ENCODE data around the gene CIAO2B.

The CIAO2B gene

GRCh38 chr16:66919569-66920298 lies 14.5 kb downstream of the CIAO2B start:
- DNase-seq, result no peak

DNA sequence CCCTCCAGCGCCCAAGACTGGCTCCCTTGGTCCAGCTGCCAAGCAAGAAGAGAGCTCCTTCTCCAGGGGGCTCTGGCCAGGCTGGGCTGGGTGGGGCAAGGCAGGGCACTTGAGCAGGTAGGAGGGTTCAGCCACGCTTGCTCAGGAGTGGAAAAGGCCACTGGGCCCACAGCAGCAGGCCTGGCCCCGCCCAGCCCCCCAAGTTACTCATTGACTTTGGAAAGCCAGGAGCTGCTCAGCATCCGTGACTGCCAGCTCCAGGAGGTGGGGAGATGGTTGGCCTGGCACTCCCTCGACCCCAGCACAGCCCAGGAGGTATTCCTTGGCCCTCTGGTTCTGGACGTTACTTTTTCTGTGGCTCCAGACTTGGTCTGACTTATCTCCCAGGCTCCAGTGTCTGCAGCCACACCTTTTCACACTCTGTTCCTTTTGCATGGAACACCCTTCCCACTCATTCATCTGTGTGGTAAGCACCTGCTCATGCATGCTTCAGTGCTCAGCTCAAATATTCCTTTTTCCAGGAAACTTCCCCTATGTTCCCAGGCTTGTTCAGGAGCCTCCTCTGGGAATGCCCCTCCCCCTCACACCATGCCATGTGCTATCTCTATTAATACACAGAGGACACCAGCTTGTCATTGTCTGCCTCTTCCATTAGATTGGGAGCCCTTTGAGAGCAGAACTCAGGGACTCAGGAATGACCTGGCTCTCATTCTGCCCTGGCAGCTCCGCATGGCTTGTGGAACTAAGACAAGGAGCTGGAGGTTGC lies 15.2 kb downstream of the CIAO2B start, which contains the start of gene CDH16:
TSS of gene CDH16 (minus strand) at position 83 of the 766 bp plus-strand sequence. CDS start 820 bp downstream, outside the sequence.
- DNase-seq, result no peak

- DNase-seq, result no peak
Observed at GRCh38 chr16:66918355-66918754, 15.8 kb downstream of the CIAO2B start.

DNA sequence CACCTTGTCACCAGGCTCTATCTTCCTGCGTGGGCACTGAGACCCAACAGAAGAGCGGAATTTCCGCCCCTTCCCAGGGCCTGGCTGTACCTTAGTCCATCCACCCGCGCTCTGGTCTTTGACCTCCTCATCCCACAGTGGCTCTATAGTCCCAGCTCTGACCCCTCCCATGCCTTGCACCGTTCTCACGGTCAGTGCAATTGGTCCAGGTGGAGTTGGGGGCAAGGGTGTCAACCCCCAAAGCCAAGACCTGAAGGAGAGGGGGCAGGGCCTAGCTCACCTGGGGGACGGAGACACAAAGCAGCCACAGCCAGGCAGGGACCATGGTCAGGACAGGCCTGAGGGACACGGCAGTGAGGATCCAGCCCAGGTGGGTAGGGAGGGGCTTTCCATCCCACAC lies 16.5 kb downstream of the CIAO2B start:
- DNase-seq, result no peak

GRCh38 chr16:66916518-66916917 lies 17.7 kb downstream of the CIAO2B start:
- DNase-seq, result no peak

GRCh38 chr16:66915041-66915440 lies 19.2 kb downstream of the CIAO2B start:
- DNase-seq, result no peak

DNA sequence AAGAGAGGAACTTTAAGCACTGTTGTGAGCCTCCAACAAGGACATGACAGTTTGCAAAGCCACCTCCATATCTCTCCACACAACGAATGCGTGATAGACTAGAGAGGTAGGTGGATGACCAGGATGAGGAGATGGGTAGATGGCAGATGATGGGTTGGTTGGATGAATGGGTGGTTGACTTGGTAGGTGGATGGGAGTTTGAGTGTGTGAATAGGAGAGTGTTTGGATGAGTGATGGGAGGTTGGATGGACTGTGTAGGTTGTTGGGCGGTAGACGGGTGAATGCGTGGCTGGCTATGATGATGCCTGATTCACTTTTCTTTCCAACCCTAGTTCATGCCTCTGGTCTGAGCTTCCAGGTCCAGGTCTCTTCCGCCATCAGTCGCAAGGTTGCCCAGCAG lies 19.7 kb downstream of the CIAO2B start:
- no peak for DNase-seq

- DNase-seq, result no peak
Observed at GRCh38 chr16:66913711-66914110, 20.5 kb downstream of the CIAO2B start.

- no peak for DNase-seq
Observed at GRCh38 chr16:66913081-66913480, 21.1 kb downstream of the CIAO2B start.

DNA sequence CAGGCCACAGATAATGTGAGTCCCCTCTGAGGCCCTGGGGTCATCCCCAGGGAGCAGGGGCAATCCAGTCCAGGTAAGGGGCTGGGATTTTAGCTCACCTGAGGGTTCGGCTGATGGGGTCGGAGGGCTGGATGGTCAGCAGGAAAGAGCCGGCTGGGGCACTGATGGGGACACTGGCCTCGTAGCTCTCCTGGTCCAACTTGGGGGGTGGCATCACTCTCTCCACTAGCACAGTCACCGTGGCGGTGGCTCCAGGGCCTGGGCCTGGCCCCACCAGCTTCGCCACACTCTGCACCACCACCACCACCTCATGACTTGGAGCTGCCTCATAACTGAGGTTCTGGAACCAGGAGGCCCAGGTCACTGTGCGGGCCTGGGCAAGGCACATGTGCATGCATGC lies 22.4 kb downstream of the CIAO2B start:
- DNase-seq, result no peak

DNA sequence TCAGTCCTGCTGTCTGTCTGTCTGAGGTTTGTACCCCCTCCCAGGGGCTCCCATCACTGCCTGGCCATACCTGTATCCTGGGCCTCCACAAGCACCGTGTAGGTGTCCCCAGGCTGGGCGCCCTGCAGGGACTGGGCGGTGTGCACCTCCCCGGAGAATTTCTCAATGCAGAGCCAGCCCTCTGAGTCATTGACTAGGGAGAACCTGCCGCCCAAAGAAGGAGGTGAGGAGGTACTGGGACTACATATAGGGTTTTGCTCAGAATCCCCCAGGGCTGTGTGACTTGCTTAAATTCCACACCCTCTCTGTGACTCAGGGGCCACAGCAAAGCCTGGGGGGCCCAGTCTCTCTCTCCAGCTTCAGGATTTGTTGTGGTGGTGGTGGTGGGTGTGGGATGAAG lies 23.1 kb downstream of the CIAO2B start:
- DNase-seq, result no peak

DNA sequence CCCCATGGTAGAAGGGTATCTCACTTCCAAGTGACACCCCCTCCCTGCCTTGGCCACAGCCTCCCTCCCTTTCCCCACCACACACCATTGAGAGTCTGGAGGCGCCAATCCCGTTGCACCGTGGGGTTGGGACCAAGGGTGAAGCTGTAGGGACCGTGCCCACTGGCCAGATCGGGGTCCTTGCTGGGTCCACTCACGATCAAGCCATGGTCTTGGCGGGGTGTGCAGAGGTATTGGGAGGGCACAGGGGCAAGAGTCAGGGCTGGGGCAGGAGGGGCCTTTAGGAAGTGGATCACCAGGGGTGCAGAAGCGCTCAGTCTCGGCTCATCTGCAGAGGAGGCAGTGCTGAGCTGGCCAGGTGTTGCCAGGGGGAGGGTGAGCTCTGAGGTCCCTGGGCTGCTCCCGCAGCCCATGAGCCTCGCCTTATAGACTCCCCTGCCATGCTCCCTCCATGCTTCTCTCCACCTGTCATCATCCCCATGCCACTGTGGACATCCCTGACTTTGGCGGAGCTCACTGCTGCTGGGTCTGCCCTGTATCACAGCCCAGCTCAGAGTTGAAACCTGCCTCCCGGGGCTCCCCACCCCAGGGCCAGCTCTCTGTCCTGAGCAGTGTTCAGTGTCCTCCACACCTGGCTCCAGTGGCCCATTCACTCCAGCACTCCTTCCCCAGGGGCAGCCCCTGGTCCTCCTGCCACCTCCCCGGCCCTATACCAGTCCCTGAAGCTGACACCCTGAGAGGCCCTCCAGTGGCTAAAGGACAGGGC lies 23.8 kb downstream of the CIAO2B start:
- DNase-seq, result no peak

GRCh38 chr16:66908762-66909559 lies 25.2 kb downstream of the CIAO2B start:
- no peak for DNase-seq

- DNase-seq, result no peak
Observed at GRCh38 chr16:66908116-66908515, 26.1 kb downstream of the CIAO2B start.

- no peak for DNase-seq
Observed at GRCh38 chr16:66906916-66907836, 27.0 kb downstream of the CIAO2B start.

DNA sequence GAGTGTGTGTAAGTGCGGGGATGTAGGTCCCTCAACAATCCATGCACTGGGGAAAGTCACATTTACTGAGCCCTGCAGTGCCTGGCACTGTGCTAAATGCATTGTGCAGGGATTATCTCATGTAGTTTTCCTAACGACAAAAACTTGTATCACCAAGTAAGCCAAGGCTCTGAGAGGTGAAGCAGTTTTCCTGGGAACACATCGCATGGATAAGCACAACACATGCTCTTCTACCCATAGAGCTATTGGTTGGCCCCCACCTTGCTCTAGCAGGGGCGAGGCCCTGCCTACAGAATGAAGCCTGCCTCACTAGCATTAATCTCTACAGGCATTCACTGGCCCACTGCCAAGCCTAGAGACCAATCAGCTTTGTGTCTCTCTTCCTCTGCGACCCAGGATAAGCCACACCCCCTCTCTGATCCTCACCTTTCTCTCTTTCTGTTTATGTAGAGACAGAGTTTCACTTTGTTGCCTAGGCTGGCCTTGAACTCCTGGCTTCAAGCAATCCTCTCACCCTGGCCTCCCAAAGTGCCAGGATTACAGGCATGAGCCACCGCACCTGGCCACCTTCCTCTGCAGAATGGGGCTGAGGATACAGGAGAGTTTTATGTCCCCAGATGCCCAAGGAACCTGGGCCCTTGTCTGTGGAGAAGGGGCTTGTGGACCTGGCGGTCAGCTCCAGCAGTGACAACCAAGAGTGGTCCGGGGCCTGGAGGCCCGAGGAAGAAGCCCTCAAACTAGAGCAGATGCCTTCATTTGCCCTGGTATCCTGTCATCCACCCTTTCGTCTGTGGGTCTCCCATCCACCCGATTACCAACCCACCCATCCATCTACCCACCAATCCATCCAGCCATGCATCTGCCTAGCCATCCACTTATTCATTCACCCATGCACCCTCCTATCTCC lies 28.3 kb downstream of the CIAO2B start:
- DNase-seq, result no peak

DNA sequence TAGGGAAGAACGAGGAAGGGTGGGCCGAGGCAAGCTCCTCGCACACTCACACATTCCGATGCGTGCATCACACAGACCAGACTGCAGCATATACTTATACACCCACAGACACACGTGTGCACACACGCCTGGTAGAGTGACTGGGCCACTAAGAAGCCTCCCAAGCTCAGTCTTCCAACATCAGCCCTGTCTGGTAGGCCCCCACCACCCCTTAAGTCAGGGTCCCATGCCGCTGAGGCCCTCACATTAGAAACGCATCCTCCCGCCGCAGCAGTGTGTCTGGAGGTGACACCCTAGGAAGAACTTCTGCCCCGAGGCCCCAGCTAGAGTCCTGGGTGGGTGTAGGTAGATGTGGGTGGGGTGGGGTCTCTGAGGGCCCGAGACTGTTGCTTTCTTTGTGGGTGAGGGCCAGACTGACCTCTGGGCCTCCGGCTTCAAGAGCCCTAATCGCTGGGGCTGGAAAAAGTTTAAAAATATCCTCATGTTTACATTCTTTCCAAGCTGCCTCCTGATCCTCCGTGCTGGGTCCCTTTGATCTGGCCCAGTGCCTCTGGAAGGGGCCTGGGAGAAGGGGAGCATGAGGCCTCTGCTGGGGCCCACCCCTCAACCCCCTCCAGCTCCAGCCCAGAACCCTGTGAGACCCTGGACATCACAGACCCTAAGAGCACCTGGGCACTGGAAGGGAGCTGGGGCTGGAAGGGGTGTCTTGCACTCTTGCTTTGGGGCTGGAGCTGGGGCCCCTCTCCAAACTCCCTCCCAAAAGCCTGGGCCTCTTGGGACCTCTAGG lies 29.2 kb downstream of the CIAO2B start:
- no peak for DNase-seq

DNA sequence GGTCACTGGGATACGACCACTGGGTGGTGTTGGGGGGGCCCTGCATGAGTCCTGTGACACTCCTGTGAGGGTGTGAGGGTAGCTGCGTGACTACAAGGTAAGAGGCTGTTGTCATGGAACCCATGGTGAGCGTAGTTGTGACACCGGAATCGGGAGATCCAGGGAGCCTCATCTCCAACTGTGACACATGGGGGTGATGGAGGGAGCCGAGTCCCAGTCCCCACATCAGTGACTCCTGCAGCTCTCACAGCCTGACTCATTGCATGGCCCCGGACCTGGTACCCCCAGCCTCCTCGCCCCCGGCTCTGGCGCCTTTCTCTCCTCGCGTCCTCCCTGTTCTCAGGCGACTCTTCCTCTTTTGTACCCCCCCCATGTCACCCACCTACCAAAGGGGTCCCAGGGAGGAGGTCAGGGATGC lies 29.8 kb downstream of the CIAO2B start:
- DNase-seq, result no peak
